Right lobe of liver (tissue), 6 donors: ENCODE data around the gene REG1A. TPM values are rescaled to one million over a fixed set of nuclear protein-coding genes. Genes with fewer than 3 reads are reported as not detected.

Experiments
- ATAC-seq, 4 donors: fragments of 200-7000 bp; cut with Tn5 transposase; one replicate each; pipeline ENCODE4 v1.9.1; 2020; ENCODE audit warnings: mild to moderate bottlenecking in 4 of 4, moderate library complexity in 4 of 4
- DNase-seq, 3 donors: peaks; one replicate each; pipeline ENCODE4 v3.0.0-alpha.2; 2020
- H3K27ac ChIP-seq, 3 donors: fragments of 200-600 bp; one replicate each; pipeline ENCODE4 v1.8.0; 2022
- H3K27me3 ChIP-seq, 2 donors: fragments of 200-600 bp; one replicate each; pipeline ENCODE4 v1.8.0; 2022
- H3K36me3 ChIP-seq, 4 donors: fragments of 200-600 bp; sonication (generic) in 1 of 4; one replicate each; pipeline versions ENCODE4 v1.5.1 to v1.8.0; 2017 to 2022; ENCODE audit warnings: control low read depth in 1 of 4
- H3K4me1 ChIP-seq, 4 donors: fragments of 200-600 bp; sonication (generic) in 1 of 4; one replicate each; pipeline versions ENCODE4 v1.5.1 to v1.8.0; 2017 to 2022; ENCODE audit warnings: control low read depth in 1 of 4
- H3K4me3 ChIP-seq, 3 donors: fragments of 200-600 bp; one replicate each; pipeline ENCODE4 v1.8.0; 2022
- H3K9me3 ChIP-seq, 4 donors: fragments of 200-600 bp; sonication (generic) in 1 of 4; one replicate each; pipeline versions ENCODE4 v1.5.1 to v1.8.0; 2017 to 2022; ENCODE audit warnings: control low read depth in 1 of 4
- CTCF ChIP-seq, 4 donors: fragments of 200-600 bp in 3 of 4; fragments of 450-650 bp in 1 of 4; IDR thresholded peaks; one replicate each; pipeline versions ENCODE4 v1.5.1 to v1.8.0; 2016 to 2022; ENCODE audit warnings: antibody characterized with exemption in 4 of 4, mild to moderate bottlenecking in 2 of 4
- POLR2A ChIP-seq: fragments of 450-650 bp; IDR thresholded peaks from one replicate; pipeline ENCODE4 v1.6.1; 2017; ENCODE audit warnings: antibody characterized with exemption, mild to moderate bottlenecking
- WGBS: methylation state at CpG from one replicate; pipeline ENCODE4 v1.1.6; 2018; ENCODE audit warnings: low coverage, low lambda C conversion rate; ENCODE audit not compliant: insufficient coverage; ENCODE audit errors: missing lambda C conversion rate; 5-methylcytosine and 5-hydroxymethylcytosine counted together
- intact Hi-C, 2 donors: fragments of 100-400 bp; cut with DNase I; formaldehyde crosslinking; loops; one replicate each; pipeline versions ENCODE4 v1.11.2 to v1.14.1; 2022
- total RNA-seq, 6 experiments: library from RNA; depleted of rRNA in 2 of 6; stranded (reverse); fragments of >200 nt in 2 of 6; fragmentation: NEBNext Ultra II Directional in 3 of 6; extraction: Animal tissue kit (Norgen Biotek cat#: 25700) in 3 of 6; gene quantifications; one replicate each; pipeline versions ENCODE4 v1.1.0 to v1.2.4, GENCODE V29; 2016 to 2023
- donor health status: DM: no; HTN: yes; CAD: no.
- donor health status: DM: no; HTN: no; CAD: no.
- donor health status: DM: no; HTN: no; CAD: no.
- donor health status: DM: no; HTN: yes; CAD: no.
- donor health status: DM: no; HTN: yes; CAD: no.

Gene REG1A
- total RNA-seq, 6 experiments from 2014 or later, result 0.40 to 1.2 (median 0.61) TPM; not detected in 1

- DNase-seq, result no peak
- no peak overlapping the region for H3K27ac ChIP-seq
Observed at GRCh38 chr2:79084495-79085135, 35.7 kb upstream of the REG1A start.

GRCh38 chr2:79085382-79085781 lies 34.9 kb upstream of the REG1A start:
- no peak for ATAC-seq
- no peaks in the 10 kb centered on the region for H3K27me3 ChIP-seq
- 31% methylated on average over 3 of the region's 3 CpGs for WGBS
- no peak for DNase-seq
- H3K9me3 ChIP-seq, result no peaks in the 10 kb centered on the region
- TF ChIP-seq POLR2A, result no peak
- TF ChIP-seq CTCF (IDR thresholded peaks at IDR 0.05), result no peak
- intact Hi-C loops, result no loop called here
- no peaks in the 10 kb centered on the region for H3K36me3 ChIP-seq
- H3K4me1 ChIP-seq, result no peaks in the 10 kb centered on the region
- H3K4me3 ChIP-seq, result no peak overlapping the region
- H3K27ac ChIP-seq, result no peak overlapping the region

More at GRCh38 chr2:79084495-79085135, 35.7 kb upstream of the REG1A start:
- ATAC-seq, result no peak
- Histone ChIP-seq H3K4me3 (no peak overlapping the region), H3K27me3 (no peaks in the 10 kb centered on the region), H3K9me3 (no peaks in the 10 kb centered on the region), H3K4me1 (no peaks in the 10 kb centered on the region), H3K36me3 (no peaks in the 10 kb centered on the region)
- WGBS, result 63% methylated on average over 3 of the region's 3 CpGs
- intact Hi-C loops, result no loop called here
- TF ChIP-seq POLR2A (no peak), CTCF (IDR thresholded peaks at IDR 0.05) (no peak)

- TF ChIP-seq POLR2A, result no peak
- TF ChIP-seq CTCF (IDR thresholded peaks at IDR 0.05), result no peak
- Histone ChIP-seq H3K36me3 (no peaks in the 10 kb centered on the region), H3K9me3 (no peaks in the 10 kb centered on the region), H3K27ac (no peak overlapping the region), H3K4me1 (no peaks in the 10 kb centered on the region), H3K4me3 (no peak overlapping the region), H3K27me3 (no peaks in the 10 kb centered on the region)
- DNase-seq (no peak), ATAC-seq (no peak)
- intact Hi-C loops, result no loop called here
- 45% methylated on average over 4 of the region's 4 CpGs for WGBS
Observed at GRCh38 chr2:79086255-79086654, 34.0 kb upstream of the REG1A start.

GRCh38 chr2:79087785-79088364 lies 32.4 kb upstream of the REG1A start, which contains the start of gene REG1B:
TSS of gene REG1B (minus strand) at chr2:79087993. CDS start at chr2:79087612, 381 bp downstream.
- Histone ChIP-seq H3K27ac (no peak within 1 kb of the TSS), H3K4me3 (no peak within 1 kb of the TSS), H3K27me3 (no peaks in the 10 kb centered on the region), H3K9me3 (no peaks in the 10 kb centered on the region), H3K36me3 (no peaks in the 10 kb centered on the region), H3K4me1 (no peaks in the 10 kb centered on the region)
- DNase-seq (no peak), ATAC-seq (peak in 1 of 4 donors; percentile 16)
- 33% methylated on average over 2 of the region's 2 CpGs for WGBS
- no peak for TF ChIP-seq POLR2A
- no peak for TF ChIP-seq CTCF (IDR thresholded peaks at IDR 0.05)
- intact Hi-C loops, result no loop called here
